SK-N-SH (cell line): ENCODE measurements around the gene GPC5.

Experiments
- CTCF ChIP-seq: fragments of 200-600 bp; sonication (generic); IDR thresholded peaks from 2 replicates; pipeline ENCODE4 v1.6.1; 2017; ENCODE audit warnings: antibody characterized with exemption, mild to moderate bottlenecking, moderate library complexity
- EP300 ChIP-seq, 2 experiments: IDR thresholded peaks; 2 replicates each; pipeline versions ENCODE4 v1.4.0 to v1.6.1; 2012; ENCODE audit warnings: borderline replicate concordance in 1 of 2, low read depth in 1 of 2, low read length in 1 of 2
- MAX ChIP-seq: IDR thresholded peaks from 2 replicates; pipeline ENCODE4 v1.4.0; 2012; ENCODE audit warnings: low read depth
- MXI1 ChIP-seq: IDR thresholded peaks from 2 replicates; pipeline ENCODE4 v1.6.1; 2012; ENCODE audit warnings: mild to moderate bottlenecking, low read depth, low read length, improper control_type of control experiment
- NFIC ChIP-seq: IDR thresholded peaks from 2 replicates; pipeline ENCODE4 v1.4.0; 2012; ENCODE audit warnings: borderline replicate concordance
- POLR2AphosphoS5 ChIP-seq: IDR thresholded peaks from 2 replicates; pipeline ENCODE4 v1.6.1; 2012; ENCODE audit warnings: low read depth, low read length
- RCOR1 ChIP-seq: fragments of 150-350 bp; IDR thresholded peaks from 2 replicates; pipeline ENCODE4 v1.6.1; 2017; ENCODE audit warnings: antibody characterized with exemption, low read length
- REST ChIP-seq: IDR thresholded peaks from 2 replicates; pipeline ENCODE4 v1.6.1; 2012; ENCODE audit warnings: mild to moderate bottlenecking, low read depth, low read length, moderate library complexity
- RFX5 ChIP-seq: IDR thresholded peaks from 2 replicates; pipeline ENCODE4 v1.6.1; 2012; ENCODE audit warnings: mild to moderate bottlenecking, improper control_type of control experiment, low read length
- SMC3 ChIP-seq: IDR thresholded peaks from 2 replicates; pipeline ENCODE4 v1.6.1; 2012; ENCODE audit warnings: low read depth, low read length, improper control_type of control experiment
- TAF1 ChIP-seq: IDR thresholded peaks from 2 replicates; pipeline ENCODE4 v1.6.1; 2012; ENCODE audit warnings: low read depth, mild to moderate bottlenecking, low read length, moderate library complexity, borderline replicate concordance
- USF1 ChIP-seq: IDR thresholded peaks from 2 replicates; pipeline ENCODE4 v1.4.0; 2012; ENCODE audit warnings: low read depth, borderline replicate concordance
- USF2 ChIP-seq: fragments of 150-350 bp; IDR thresholded peaks from 2 replicates; pipeline ENCODE4 v1.6.1; 2017; ENCODE audit warnings: antibody characterized with exemption, low read length, low read depth, borderline replicate concordance
- YY1 ChIP-seq: IDR thresholded peaks from 2 replicates; pipeline ENCODE4 v1.4.0; 2012; ENCODE audit warnings: low read depth, mild to moderate bottlenecking

GRCh38 chr13:91574766-91575165 is 176.3 kb downstream of the GPC5 start:
- TF ChIP-seq USF2 (no peak), CTCF (no peak), RFX5 (no peak), EP300 (IDR thresholded peaks at IDR 0.05; ENCODE audit: borderline replicate concordance in 1 of 2, low read depth in 1 of 2, low read length in 1 of 2) (no peak), MAX (no peak), NFIC (no peak), YY1 (no peak), RCOR1 (no peak), REST (no peak), SMC3 (no peak), MXI1 (no peak), POLR2AphosphoS5 (no peak), USF1 (no peak), TAF1 (no peak)
